ENCODE results near the gene ANKRD22. TPM values are rescaled to one million over a fixed set of nuclear protein-coding genes. Genes with fewer than 3 reads are reported as not detected.

Gene ANKRD22
- total and polyA plus RNA-seq, 2 donors (not counting 3 experiments of a cell fraction or from before 2014, with no cell fraction given): not detected

DNA sequence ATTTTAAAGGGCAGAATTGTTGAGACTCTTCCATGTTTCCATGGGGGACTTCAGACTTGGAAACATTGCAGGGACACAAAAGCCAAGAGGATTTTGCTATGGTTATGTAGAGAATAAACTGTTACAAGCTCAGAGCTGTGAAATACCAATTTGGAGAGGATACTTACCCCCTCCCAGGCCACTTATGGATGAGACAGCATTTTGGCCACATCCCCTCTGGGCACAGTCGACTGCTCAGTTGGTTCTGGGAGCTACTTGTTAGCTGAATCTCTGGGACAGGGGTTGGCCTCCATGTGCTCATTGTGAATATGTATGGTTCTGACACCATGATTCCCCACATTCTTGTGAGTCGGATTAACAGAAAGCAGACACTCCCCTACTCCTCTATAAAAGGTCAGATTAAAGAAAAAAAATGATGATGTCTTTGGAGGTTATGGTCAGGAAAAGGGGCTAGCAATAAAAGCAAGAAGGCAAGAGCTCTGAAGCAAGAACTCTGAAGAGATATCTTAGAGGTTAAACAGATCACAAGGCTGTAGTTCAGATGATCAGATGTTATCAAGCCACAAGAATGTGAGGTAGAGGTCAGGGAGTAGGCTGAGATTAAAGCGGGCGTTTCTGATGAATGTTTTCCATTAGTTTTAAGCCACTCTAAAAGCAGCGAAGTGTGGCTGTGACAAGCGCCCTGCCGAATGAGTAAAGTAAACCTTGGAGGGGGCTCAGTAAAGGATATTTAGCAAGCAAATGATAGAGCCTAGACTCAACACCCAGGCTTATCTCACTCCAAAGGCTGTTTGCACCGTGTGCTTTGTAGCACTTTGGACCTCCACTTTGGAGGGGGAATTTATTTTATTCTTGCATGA is 45.6 kb upstream of the ANKRD22 start:
- H3K36me3 ChIP-seq (ENCODE audit: control insufficient read depth in 2 of 2, extremely low read depth in 1 of 2, insufficient read depth in 2 of 2, low read length in 2 of 2): no peaks in the 10 kb centered on the region
- H3K9me1 ChIP-seq (replicated peaks; ENCODE audit: control insufficient read depth, extremely low read depth, insufficient read depth, low read length): peaks cover 2% of the 10 kb centered on the region
- no peaks in the 10 kb centered on the region for H3K79me2 ChIP-seq (ENCODE audit: control insufficient read depth, insufficient read depth, low read length)
- no peaks in the 10 kb centered on the region for H3K4me1 ChIP-seq (ENCODE audit: control insufficient read depth, extremely low read depth, insufficient read depth, low read length)
- H3K9ac ChIP-seq (replicated peaks; ENCODE audit: extremely low read depth, insufficient read depth, low read length): no peak overlapping the region
- H3K27me3 ChIP-seq (ENCODE audit: control insufficient read depth in 2 of 2, insufficient read depth in 2 of 2, low read length in 2 of 2): no peaks in the 10 kb centered on the region
- no peak overlapping the region for H2AFZ ChIP-seq (ENCODE audit: low read depth, low read length)
- no peak for FAIRE-seq
- dilution Hi-C loops (cut with MboI; ENCODE audit: extremely low pct_ligation_motif_present, low sequenced_read_pairs): no loop called here
- no peaks in the 10 kb centered on the region for H4K20me1 ChIP-seq (replicated peaks; ENCODE audit: control insufficient read depth, extremely low read depth, insufficient read depth, low read length)
- no peak overlapping the region for H3K4me3 ChIP-seq (replicated peaks in 1 of 3; ENCODE audit: insufficient read depth in 1 of 3, low read depth in 1 of 3, low read length in 3 of 3)
- ChIA-PET CTCF (no interaction called here), POLR2A (no interaction called here)
- H3K4me2 ChIP-seq (ENCODE audit: insufficient read depth, low read length): no peak overlapping the region
- no peak overlapping the region for H3K27ac ChIP-seq (ENCODE audit: insufficient read depth, low read depth, low read length)
- no peaks in the 10 kb centered on the region for H3K9me3 ChIP-seq (replicated peaks; ENCODE audit: control insufficient read depth, insufficient read depth, low read length)
- BruUV-seq (replicated peaks): no TSS peak
- TF ChIP-seq, protein P1, sequence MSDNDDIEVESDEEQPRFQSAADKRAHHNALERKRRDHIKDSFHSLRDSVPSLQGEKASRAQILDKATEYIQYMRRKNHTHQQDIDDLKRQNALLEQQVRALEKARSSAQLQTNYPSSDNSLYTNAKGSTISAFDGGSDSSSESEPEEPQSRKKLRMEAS (IDR thresholded peaks at IDR 0.05; ENCODE audit: insufficient read depth, insufficient read length): no peak
- no peak for TF ChIP-seq FOS (IDR thresholded peaks at IDR 0.05; ENCODE audit: borderline replicate concordance, insufficient read depth, low read length)
- no peak for DNase-seq (ENCODE audit: low read depth, low spot score)
- intact Hi-C loops (cut with micrococcal nuclease): no loop called here

DNA sequence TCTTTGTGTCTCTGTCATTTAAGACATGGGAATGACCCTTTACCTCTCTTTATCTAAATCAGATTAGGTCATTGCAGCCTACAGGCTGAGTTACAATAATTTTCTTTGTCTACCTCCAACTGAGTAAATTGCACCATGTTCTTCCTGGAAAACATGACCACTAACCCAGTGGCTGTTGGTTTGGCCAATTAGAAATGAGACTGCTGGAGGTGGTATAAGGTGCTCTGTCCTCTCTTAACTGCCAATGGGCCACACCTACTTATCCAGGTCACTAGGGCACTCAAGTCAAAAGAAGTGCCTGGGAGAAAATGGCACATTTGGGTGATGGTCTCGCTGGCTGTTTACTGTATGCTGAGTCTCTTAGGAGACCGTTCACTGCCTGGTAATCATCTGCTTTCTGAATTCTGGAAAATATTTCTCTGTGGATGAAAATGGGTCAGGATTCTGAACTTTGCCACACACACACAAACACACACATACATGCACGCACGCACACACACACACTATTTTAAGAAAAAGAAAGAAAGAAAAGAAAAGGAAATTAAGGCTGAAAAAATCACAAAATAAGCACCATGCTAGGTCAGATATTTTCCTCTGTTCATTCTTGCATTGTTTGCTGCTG is 44.8 kb upstream of the ANKRD22 start:
- Histone ChIP-seq H3K4me1 (ENCODE audit: control insufficient read depth, extremely low read depth, insufficient read depth, low read length) (no peaks in the 10 kb centered on the region), H3K36me3 (ENCODE audit: control insufficient read depth in 2 of 2, extremely low read depth in 1 of 2, insufficient read depth in 2 of 2, low read length in 2 of 2) (no peaks in the 10 kb centered on the region), H4K20me1 (replicated peaks; ENCODE audit: control insufficient read depth, extremely low read depth, insufficient read depth, low read length) (no peaks in the 10 kb centered on the region), H3K9me1 (replicated peaks; ENCODE audit: control insufficient read depth, extremely low read depth, insufficient read depth, low read length) (peaks cover 2% of the 10 kb centered on the region), H3K79me2 (ENCODE audit: control insufficient read depth, insufficient read depth, low read length) (no peaks in the 10 kb centered on the region), H3K9ac (replicated peaks; ENCODE audit: extremely low read depth, insufficient read depth, low read length) (no peak overlapping the region), H3K27me3 (ENCODE audit: control insufficient read depth in 2 of 2, insufficient read depth in 2 of 2, low read length in 2 of 2) (no peaks in the 10 kb centered on the region), H3K4me2 (ENCODE audit: insufficient read depth, low read length) (no peak overlapping the region), H3K27ac (ENCODE audit: insufficient read depth, low read depth, low read length) (no peak overlapping the region), H2AFZ (ENCODE audit: low read depth, low read length) (no peak overlapping the region), H3K9me3 (replicated peaks; ENCODE audit: control insufficient read depth, insufficient read depth, low read length) (no peaks in the 10 kb centered on the region), H3K4me3 (replicated peaks in 1 of 3; ENCODE audit: insufficient read depth in 1 of 3, low read depth in 1 of 3, low read length in 3 of 3) (no peak overlapping the region)
- no peak for FAIRE-seq
- ChIA-PET POLR2A (no interaction called here), CTCF (no interaction called here)
- BruUV-seq (replicated peaks): no TSS peak
- dilution Hi-C loops (cut with MboI; ENCODE audit: extremely low pct_ligation_motif_present, low sequenced_read_pairs): no loop called here
- intact Hi-C loops (cut with micrococcal nuclease): no loop called here
- TF ChIP-seq POLR2A (IDR thresholded peaks at IDR 0.05; ENCODE audit: low read depth, low read length): no peak
- TF ChIP-seq MYC (IDR thresholded peaks at IDR 0.05; ENCODE audit: low read depth, low read length): no peak
- TF ChIP-seq POLR2AphosphoS5 (IDR thresholded peaks at IDR 0.05; ENCODE audit: insufficient read depth, low read depth, low read length): no peak
- no peak for TF ChIP-seq FOS (IDR thresholded peaks at IDR 0.05; ENCODE audit: borderline replicate concordance, insufficient read depth, low read length)
- TF ChIP-seq JUN (IDR thresholded peaks at IDR 0.05; ENCODE audit: borderline replicate concordance, insufficient read depth, insufficient read length, low read depth): no peak
- TF ChIP-seq, protein P2, sequence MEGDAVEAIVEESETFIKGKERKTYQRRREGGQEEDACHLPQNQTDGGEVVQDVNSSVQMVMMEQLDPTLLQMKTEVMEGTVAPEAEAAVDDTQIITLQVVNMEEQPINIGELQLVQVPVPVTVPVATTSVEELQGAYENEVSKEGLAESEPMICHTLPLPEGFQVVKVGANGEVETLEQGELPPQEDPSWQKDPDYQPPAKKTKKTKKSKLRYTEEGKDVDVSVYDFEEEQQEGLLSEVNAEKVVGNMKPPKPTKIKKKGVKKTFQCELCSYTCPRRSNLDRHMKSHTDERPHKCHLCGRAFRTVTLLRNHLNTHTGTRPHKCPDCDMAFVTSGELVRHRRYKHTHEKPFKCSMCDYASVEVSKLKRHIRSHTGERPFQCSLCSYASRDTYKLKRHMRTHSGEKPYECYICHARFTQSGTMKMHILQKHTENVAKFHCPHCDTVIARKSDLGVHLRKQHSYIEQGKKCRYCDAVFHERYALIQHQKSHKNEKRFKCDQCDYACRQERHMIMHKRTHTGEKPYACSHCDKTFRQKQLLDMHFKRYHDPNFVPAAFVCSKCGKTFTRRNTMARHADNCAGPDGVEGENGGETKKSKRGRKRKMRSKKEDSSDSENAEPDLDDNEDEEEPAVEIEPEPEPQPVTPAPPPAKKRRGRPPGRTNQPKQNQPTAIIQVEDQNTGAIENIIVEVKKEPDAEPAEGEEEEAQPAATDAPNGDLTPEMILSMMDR (IDR thresholded peaks at IDR 0.05; ENCODE audit: extremely low read depth in 1 of 2, insufficient read depth in 1 of 2, low read depth in 1 of 2, low read length in 2 of 2): no peak
- no peak for TF ChIP-seq GATA2 (IDR thresholded peaks at IDR 0.05; ENCODE audit: insufficient read depth, insufficient read length, low read depth, low read length)
- no peak for TF ChIP-seq EZH2 (IDR thresholded peaks at IDR 0.05; ENCODE audit: borderline replicate concordance, low read depth, low read length, severe bottlenecking)
- TF ChIP-seq, protein P1 (IDR thresholded peaks at IDR 0.05; ENCODE audit: insufficient read depth, insufficient read length): no peak
- DNase-seq (ENCODE audit: low read depth, low spot score): no peak
